OCI-LY3 (cell line): Measurements from ENCODE around the gene CTTNBP2NL.

Experiments used
- CTCF ChIP-seq: fragments of 200-600, 300-600 bp; sonication (generic); IDR thresholded peaks from 2 replicates; pipeline ENCODE4 v1.5.1; 2014; ENCODE audit warnings: antibody characterized with exemption, low read length, low read depth
- EZH2phosphoT487 ChIP-seq: fragments of 200-600 bp; shearing (Covaris generic); IDR thresholded peaks from 2 replicates; pipeline ENCODE4 v1.6.1; 2018; ENCODE audit warnings: antibody characterized with exemption, mixed run types, low read depth

GRCh38 chr1:112381324-112382076 lies 14.5 kb upstream of the CTTNBP2NL start:
- TF ChIP-seq CTCF (no peak), EZH2phosphoT487 (no peak)
